WI38 (cell line): ENCODE data around the gene WNT3.
"Not testable (repeated sequence)": the region's sequence is repeated elsewhere in the genome, so short reads cannot be mapped to it uniquely, and the experiment has no call there.

ENCODE experiments used
- H3K4me3 ChIP-seq: 2 replicates; pipeline ENCODE4 v1.5.1; 2011; ENCODE audit warnings: low read depth, mild to moderate bottlenecking, control low read depth, low read length
- TF ChIP-seq, protein P1 (sequence below): IDR thresholded peaks from 2 replicates; pipeline ENCODE4 v1.5.1; 2012; ENCODE audit warnings: low read depth, mild to moderate bottlenecking, control low read depth, low read length

Gene WNT3

DNA sequence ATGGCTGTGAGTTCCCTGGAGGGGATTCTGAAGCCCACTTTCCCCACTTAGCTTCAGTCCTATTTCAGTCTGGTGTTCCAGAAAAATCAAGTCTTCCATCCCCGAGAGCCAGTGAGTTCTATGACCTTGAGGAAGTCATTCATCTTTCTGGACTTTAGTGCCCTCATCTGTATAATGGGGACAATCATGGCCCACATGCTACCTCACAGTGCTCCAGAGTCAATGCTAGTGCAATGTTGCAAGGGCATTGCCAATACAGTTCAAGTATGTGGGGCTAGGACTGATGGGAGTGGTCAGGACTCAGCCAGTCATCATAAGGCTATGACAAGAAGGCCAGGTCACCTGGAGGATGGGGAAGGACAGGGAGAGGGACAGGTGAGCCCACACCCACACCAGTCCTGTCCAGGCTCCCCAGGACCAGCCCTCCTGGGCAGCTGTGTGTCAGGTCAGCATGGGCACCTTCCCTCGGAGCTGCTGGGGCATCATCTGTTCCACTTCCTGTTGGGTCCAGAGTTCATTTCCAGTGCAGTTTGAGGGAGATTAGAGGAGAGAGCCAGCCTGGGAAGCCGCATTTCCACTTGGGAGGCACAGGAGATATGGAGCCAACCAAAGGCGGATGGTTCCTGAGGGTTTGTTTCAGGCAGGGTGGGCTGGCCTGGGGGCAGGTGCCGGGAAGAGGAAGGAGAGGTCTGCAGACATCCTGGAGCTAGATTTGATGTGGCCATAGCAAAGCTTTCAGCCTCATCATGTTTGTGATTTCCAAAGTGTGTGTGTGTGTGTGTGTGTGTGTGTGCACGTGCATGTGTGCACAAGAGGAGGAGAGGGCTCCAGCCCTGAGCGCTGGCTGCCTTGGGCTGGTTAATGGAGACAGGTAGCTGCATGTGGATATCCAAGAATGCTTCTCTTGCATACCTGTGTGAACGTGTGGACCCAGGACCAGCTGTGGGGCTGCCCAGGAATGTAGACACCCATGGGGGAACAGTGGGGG, 29.0 kb upstream of the WNT3 start:
- no peak overlapping the region for H3K4me3 ChIP-seq
- TF ChIP-seq, protein P1, sequence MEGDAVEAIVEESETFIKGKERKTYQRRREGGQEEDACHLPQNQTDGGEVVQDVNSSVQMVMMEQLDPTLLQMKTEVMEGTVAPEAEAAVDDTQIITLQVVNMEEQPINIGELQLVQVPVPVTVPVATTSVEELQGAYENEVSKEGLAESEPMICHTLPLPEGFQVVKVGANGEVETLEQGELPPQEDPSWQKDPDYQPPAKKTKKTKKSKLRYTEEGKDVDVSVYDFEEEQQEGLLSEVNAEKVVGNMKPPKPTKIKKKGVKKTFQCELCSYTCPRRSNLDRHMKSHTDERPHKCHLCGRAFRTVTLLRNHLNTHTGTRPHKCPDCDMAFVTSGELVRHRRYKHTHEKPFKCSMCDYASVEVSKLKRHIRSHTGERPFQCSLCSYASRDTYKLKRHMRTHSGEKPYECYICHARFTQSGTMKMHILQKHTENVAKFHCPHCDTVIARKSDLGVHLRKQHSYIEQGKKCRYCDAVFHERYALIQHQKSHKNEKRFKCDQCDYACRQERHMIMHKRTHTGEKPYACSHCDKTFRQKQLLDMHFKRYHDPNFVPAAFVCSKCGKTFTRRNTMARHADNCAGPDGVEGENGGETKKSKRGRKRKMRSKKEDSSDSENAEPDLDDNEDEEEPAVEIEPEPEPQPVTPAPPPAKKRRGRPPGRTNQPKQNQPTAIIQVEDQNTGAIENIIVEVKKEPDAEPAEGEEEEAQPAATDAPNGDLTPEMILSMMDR: no peak

GRCh38 chr17:46842835-46843234, 24.3 kb upstream of the WNT3 start:
- TF ChIP-seq, protein P1: peak; percentile 78
- no peak overlapping the region for H3K4me3 ChIP-seq

- TF ChIP-seq, protein P1: peak; percentile 54
- H3K4me3 ChIP-seq: no peak overlapping the region
Measured at GRCh38 chr17:46841561-46842379, 23.3 kb upstream of the WNT3 start.

GRCh38 chr17:46840596-46840995, 22.1 kb upstream of the WNT3 start:
- not testable (repeated sequence) for H3K4me3 ChIP-seq

DNA sequence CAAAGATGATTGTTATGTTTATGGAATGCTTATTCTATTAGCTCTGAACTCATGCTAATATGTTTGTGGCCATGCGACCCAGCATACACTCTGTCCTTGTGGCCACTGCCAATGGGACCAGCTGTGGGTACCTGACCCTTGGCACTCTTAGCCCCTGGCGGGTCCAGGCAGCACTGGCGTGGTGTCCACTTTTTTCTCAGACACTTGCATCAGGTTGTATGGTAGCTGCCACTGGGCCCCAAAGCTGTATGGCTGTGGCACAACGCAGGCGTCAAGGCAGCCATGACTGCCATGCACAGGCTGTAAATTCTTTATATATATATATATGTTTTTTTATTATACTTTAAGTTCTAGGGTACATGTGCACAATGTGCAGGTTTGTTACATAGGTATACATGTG, 20.7 kb upstream of the WNT3 start:
- TF ChIP-seq, protein P1: no peak
- H3K4me3 ChIP-seq: no peak overlapping the region

- TF ChIP-seq, protein P1: no peak
- no peak overlapping the region for H3K4me3 ChIP-seq
Measured at GRCh38 chr17:46837521-46837920, 19.0 kb upstream of the WNT3 start.

GRCh38 chr17:46836500-46836899, 18.0 kb upstream of the WNT3 start:
- no peak overlapping the region for H3K4me3 ChIP-seq
- TF ChIP-seq, protein P1: no peak
